ENCODE results near the gene LIX1.
"Not testable (repeated sequence)": the region's sequence is repeated elsewhere in the genome, so short reads cannot be mapped to it uniquely, and the experiment has no call there.

Gene LIX1

GRCh38 chr5:97142521-97143254 is at the start of gene LIX1:
Gene LIX1, minus strand, starts transcription at chr5:97142611. Its CDS starts 35 bp downstream, at chr5:97142576.
- DNase-seq (ENCODE audit: low read depth, low spot score) = peak; percentile 35

GRCh38 chr5:97191893-97192292 is 49.5 kb upstream of the LIX1 start:
- DNase-seq (ENCODE audit: low read depth, low spot score) = no peak

GRCh38 chr5:97189523-97189922 is 47.1 kb upstream of the LIX1 start:
- DNase-seq (ENCODE audit: low read depth, low spot score) = not testable (repeated sequence)

- no peak for DNase-seq (ENCODE audit: low read depth, low spot score)
These were observed 41.5 kb upstream of the LIX1 start for GRCh38 chr5:97183930-97184213.

GRCh38 chr5:97183100-97183929 is 40.9 kb upstream of the LIX1 start, which contains the start of gene RIOK2:
Gene RIOK2, minus strand, starts transcription at chr5:97183247. Its CDS starts 56 bp downstream, at chr5:97183191.
- peak; percentile 91 for DNase-seq (ENCODE audit: low read depth, low spot score)

GRCh38 chr5:97182571-97183099 is 40.2 kb upstream of the LIX1 start:
- no peak for DNase-seq (ENCODE audit: low read depth, low spot score)

GRCh38 chr5:97181856-97182545 is 39.6 kb upstream of the LIX1 start:
- DNase-seq (ENCODE audit: low read depth, low spot score) = no peak

- not testable (repeated sequence) for DNase-seq (ENCODE audit: low read depth, low spot score)
These were observed 37.0 kb upstream of the LIX1 start for GRCh38 chr5:97179457-97179856.

GRCh38 chr5:97172227-97172626 is 29.8 kb upstream of the LIX1 start:
- no peak for DNase-seq (ENCODE audit: low read depth, low spot score)

GRCh38 chr5:97171703-97172102 is 29.3 kb upstream of the LIX1 start:
- no peak for DNase-seq (ENCODE audit: low read depth, low spot score)

GRCh38 chr5:97167435-97167834 is 25.0 kb upstream of the LIX1 start:
- no peak for DNase-seq (ENCODE audit: low read depth, low spot score)

- no peak for DNase-seq (ENCODE audit: low read depth, low spot score)
These were observed 23.3 kb upstream of the LIX1 start for GRCh38 chr5:97165726-97166125.

GRCh38 chr5:97164846-97165245 is 22.4 kb upstream of the LIX1 start:
- DNase-seq (ENCODE audit: low read depth, low spot score) = no peak

- no peak for DNase-seq (ENCODE audit: low read depth, low spot score)
These were observed 21.4 kb upstream of the LIX1 start for GRCh38 chr5:97163790-97164285.

GRCh38 chr5:97163360-97163764 is 21.0 kb upstream of the LIX1 start:
- DNase-seq (ENCODE audit: low read depth, low spot score) = no peak

GRCh38 chr5:97162045-97162444 is 19.6 kb upstream of the LIX1 start:
- peak; percentile 20 for DNase-seq (ENCODE audit: low read depth, low spot score)

GRCh38 chr5:97157689-97158088 is 15.3 kb upstream of the LIX1 start:
- DNase-seq (ENCODE audit: low read depth, low spot score) = no peak

- no peak for DNase-seq (ENCODE audit: low read depth, low spot score)
These were observed 9.0 kb upstream of the LIX1 start for GRCh38 chr5:97151370-97151769.

GRCh38 chr5:97150401-97150800 is 8.0 kb upstream of the LIX1 start:
- DNase-seq (ENCODE audit: low read depth, low spot score) = no peak

GRCh38 chr5:97149709-97150108 is 7.3 kb upstream of the LIX1 start:
- no peak for DNase-seq (ENCODE audit: low read depth, low spot score)

GRCh38 chr5:97148288-97148687 is 5.9 kb upstream of the LIX1 start:
- no peak for DNase-seq (ENCODE audit: low read depth, low spot score)

GRCh38 chr5:97143704-97144103 is 1.3 kb upstream of the LIX1 start:
- DNase-seq (ENCODE audit: low read depth, low spot score) = no peak
